COLO668 (cell line): ENCODE results near the gene DUSP22.
"Not testable (repeated sequence)": the region's sequence is repeated elsewhere in the genome, so short reads cannot be mapped to it uniquely, and the experiment has no call there.

ENCODE experiments used
- DNase-seq: peaks from one replicate; lab custom pipeline; 2025; ENCODE audit not compliant: unreplicated experiment; lab: John Stamatoyannopoulos, UW

Gene DUSP22

GRCh38 chr6:362231-362923 lies 70.1 kb downstream of the DUSP22 start:
- DNase-seq = no peak

- no peak for DNase-seq
These were observed 70.6 kb downstream of the DUSP22 start for GRCh38 chr6:362924-363249.

- no peak for DNase-seq
These were observed 71.0 kb downstream of the DUSP22 start for GRCh38 chr6:363291-363690.

- no peak for DNase-seq
These were observed 71.6 kb downstream of the DUSP22 start for GRCh38 chr6:363909-364308.

- no peak for DNase-seq
These were observed 72.6 kb downstream of the DUSP22 start for GRCh38 chr6:364609-365540.

GRCh38 chr6:365835-366234 lies 73.5 kb downstream of the DUSP22 start:
- no peak for DNase-seq

GRCh38 chr6:366389-367297 lies 74.4 kb downstream of the DUSP22 start:
- DNase-seq = no peak

GRCh38 chr6:367298-367794 lies 75.1 kb downstream of the DUSP22 start:
- DNase-seq = no peak

GRCh38 chr6:367891-368630 lies 75.8 kb downstream of the DUSP22 start:
- DNase-seq = no peak

GRCh38 chr6:369559-370431 lies 77.5 kb downstream of the DUSP22 start:
- no peak for DNase-seq

GRCh38 chr6:370555-370954 lies 78.3 kb downstream of the DUSP22 start:
- no peak for DNase-seq

GRCh38 chr6:371851-372250 lies 79.6 kb downstream of the DUSP22 start:
- DNase-seq = not testable (repeated sequence)

GRCh38 chr6:372336-372911 lies 80.1 kb downstream of the DUSP22 start:
- DNase-seq = no peak

GRCh38 chr6:373031-373430 lies 80.7 kb downstream of the DUSP22 start:
- no peak for DNase-seq

- no peak for DNase-seq
These were observed 81.8 kb downstream of the DUSP22 start for GRCh38 chr6:373773-374724.

GRCh38 chr6:374956-375355 lies 82.7 kb downstream of the DUSP22 start:
- DNase-seq = no peak

- DNase-seq = no peak
These were observed 84.7 kb downstream of the DUSP22 start for GRCh38 chr6:376827-377640.
